ENCODE data around the gene NARS2. TPM values are rescaled to one million over a fixed set of nuclear protein-coding genes. Genes with fewer than 3 reads are reported as not detected.
"Not testable (repeated sequence)": the region's sequence is repeated elsewhere in the genome, so short reads cannot be mapped to it uniquely, and the experiment has no call there.

Gene NARS2
- total and polyA plus RNA-seq, 2 donors (not counting 1 experiment from before 2014, with no cell fraction given): 9.7 to 14.6 TPM

DNA sequence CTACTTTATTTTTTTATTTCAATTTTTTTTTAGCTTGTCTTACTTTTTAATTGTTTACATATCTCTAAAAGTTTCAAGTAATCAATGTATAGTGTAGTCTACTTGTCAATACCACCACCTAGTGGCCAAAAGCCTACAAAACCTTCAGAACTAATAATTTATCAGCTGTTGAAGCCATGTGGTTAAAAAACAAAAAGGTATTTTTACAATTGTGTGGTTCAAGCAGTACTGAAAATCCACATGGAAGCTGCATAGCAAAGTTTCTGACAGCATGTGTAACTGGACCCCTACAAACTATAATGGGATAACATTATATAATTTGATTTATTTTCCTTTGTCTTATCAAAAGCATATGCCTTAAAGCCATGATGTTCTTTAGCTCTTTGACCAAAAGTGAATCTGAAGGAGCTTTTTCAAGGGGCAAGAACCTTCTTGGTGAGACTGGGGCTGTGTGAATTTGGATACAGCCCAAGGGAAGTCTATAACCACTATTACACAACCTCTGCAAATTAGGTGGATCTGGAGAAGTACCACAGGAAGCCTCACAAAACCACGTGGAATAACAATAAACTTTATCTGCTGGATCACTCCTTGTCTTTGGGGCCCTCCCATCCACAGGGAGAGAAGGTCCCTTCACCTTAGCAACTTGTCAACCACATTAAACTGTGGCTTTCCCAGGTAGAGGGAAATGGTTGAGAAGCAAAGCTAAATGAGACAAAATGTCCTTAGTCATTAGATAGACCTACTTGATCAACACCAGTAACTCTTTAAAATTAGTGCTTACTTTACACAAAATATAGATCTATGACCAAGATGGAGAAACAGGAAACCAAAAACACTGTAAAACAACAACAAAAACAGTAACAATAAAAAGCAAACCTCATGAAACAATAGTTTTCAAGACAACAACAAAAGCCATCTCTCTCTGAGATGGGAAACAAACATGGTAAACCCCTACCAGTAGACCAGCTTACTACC, 9.9 kb downstream of the NARS2 start:
- Histone ChIP-seq H2AFZ (ENCODE audit: insufficient read depth, low read depth, low read length, poor library complexity, severe bottlenecking) (no peak overlapping the region), H4K20me1 (ENCODE audit: control insufficient read depth, insufficient read depth, low read length, poor library complexity, severe bottlenecking) (peaks cover 4% of the 10 kb centered on the region), H3K36me3 (replicated peaks in 1 of 2; ENCODE audit: control extremely low read depth in 1 of 2, control insufficient read depth in 1 of 2, extremely low read depth in 1 of 2, insufficient read depth in 2 of 2, low read length in 1 of 2) (peaks cover 2 to 32% of the 10 kb centered on the region in 2 experiments), H3K4me1 (ENCODE audit: control insufficient read depth in 2 of 2, insufficient read depth in 2 of 2, low read length in 2 of 2) (peaks cover 17% of the 10 kb centered on the region in 2 donors), H3K9me3 (ENCODE audit: control extremely low read depth in 1 of 3, control insufficient read depth in 2 of 3, insufficient read depth in 1 of 3, low read length in 2 of 3) (no peaks in the 10 kb centered on the region), H3K79me2 (ENCODE audit: control insufficient read depth, insufficient read depth, low read length) (peaks cover 38% of the 10 kb centered on the region), H3K4me2 (replicated peaks; ENCODE audit: low read depth, low read length, poor library complexity, severe bottlenecking) (no peak overlapping the region), H3K4me3 (ENCODE audit: control extremely low read depth in 1 of 5, extremely low read depth in 1 of 5, insufficient read depth in 1 of 5, low read depth in 2 of 5, low read length in 4 of 5) (no peak overlapping the region), H3K27me3 (replicated peaks in 1 of 4; ENCODE audit: control extremely low read depth in 1 of 4, control insufficient read depth in 3 of 4, insufficient read depth in 4 of 4, low read length in 3 of 4) (no peaks in the 10 kb centered on the region), H3K9ac (ENCODE audit: low read length) (no peak overlapping the region), H3K27ac (ENCODE audit: low read length in 2 of 2) (no peak overlapping the region)
- ATAC-seq (ENCODE audit: low read depth) (peak; percentile 65), DNase-seq (peak; percentile 80)
- Mint-ChIP-seq H3K4me1 (peaks cover 28% of the 10 kb centered on the region), H3K27ac (no peak overlapping the region), H3K9me3 (ENCODE audit: insufficient read depth) (no peaks in the 10 kb centered on the region), H3K4me3 (no peak overlapping the region), H3K27me3 (no peaks in the 10 kb centered on the region)
- POLR2A ChIA-PET: interaction anchor here (0.6 to 2.0 kb wide), 4 partner anchors 10 to 337 kb away, joined by 3 to 10 read pairs (median 3); partner anchors contain the start of gene NARS2
- no CpG with 5 or more reads among the region's 1 CpG for WGBS (ENCODE audit: insufficient coverage)
- CTCF ChIA-PET: interaction anchor here (0.6 to 5.1 kb wide), 71 partner anchors 9 to 570 kb away, joined by 3 to 180 read pairs (median 5); partner anchors contain the start of genes ALG8, GAB2, INTS4 and KCTD21
- TF ChIP-seq CTCF (IDR thresholded peaks at IDR 0.05) (peak; percentile 84), EZH2 (IDR thresholded peaks at IDR 0.05; ENCODE audit: borderline replicate concordance, insufficient read depth, low read depth, low read length, poor library complexity, severe bottlenecking) (no peak)
- intact Hi-C loops (cut with micrococcal nuclease): loop anchor here (1.0 kb wide), 4 partner anchors 10 to 518 kb away; partner anchors contain the start of gene NARS2

DNA sequence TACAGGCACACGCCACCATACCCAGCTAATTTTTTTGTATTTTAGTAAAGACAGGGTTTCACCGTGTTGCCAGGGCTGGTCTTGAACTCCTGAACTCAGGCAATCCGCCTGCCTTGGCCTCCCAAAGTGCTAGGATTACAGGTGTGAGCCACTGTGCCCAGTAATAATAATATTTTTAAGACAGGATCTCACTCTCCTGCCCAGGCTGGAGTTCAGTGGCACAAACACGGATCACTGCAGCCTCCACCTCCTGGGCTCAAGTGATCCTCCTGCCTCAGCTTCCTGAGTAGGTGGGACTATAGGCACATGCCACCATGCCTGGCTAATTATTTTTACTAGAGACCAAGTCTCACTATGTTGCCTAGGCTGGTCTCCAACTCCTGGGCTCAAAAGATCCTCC, 10.6 kb downstream of the NARS2 start:
- POLR2A ChIA-PET: interaction anchor here (0.7 to 2.0 kb wide), 4 partner anchors 11 to 336 kb away, joined by 3 to 10 read pairs (median 4); partner anchors contain the start of gene NARS2
- H4K20me1 ChIP-seq (ENCODE audit: control insufficient read depth, insufficient read depth, low read length, poor library complexity, severe bottlenecking); H3K27me3 Mint-ChIP-seq; H3K9me3 Mint-ChIP-seq (ENCODE audit: insufficient read depth); H3K9me3 ChIP-seq (ENCODE audit: control extremely low read depth in 1 of 3, control insufficient read depth in 2 of 3, insufficient read depth in 1 of 3, low read length in 2 of 3); H3K9ac ChIP-seq (ENCODE audit: low read length); H2AFZ ChIP-seq (ENCODE audit: insufficient read depth, low read depth, low read length, poor library complexity, severe bottlenecking); H3K4me2 ChIP-seq (replicated peaks; ENCODE audit: low read depth, low read length, poor library complexity, severe bottlenecking); H3K4me3 Mint-ChIP-seq; DNase-seq; H3K27ac ChIP-seq (ENCODE audit: low read length in 2 of 2); H3K4me3 ChIP-seq (ENCODE audit: control extremely low read depth in 1 of 5, extremely low read depth in 1 of 5, insufficient read depth in 1 of 5, low read depth in 2 of 5, low read length in 4 of 5); H3K27me3 ChIP-seq (replicated peaks in 1 of 4; ENCODE audit: control extremely low read depth in 1 of 4, control insufficient read depth in 3 of 4, insufficient read depth in 4 of 4, low read length in 3 of 4); H3K27ac Mint-ChIP-seq; ATAC-seq (ENCODE audit: low read depth): not testable (repeated sequence)
- H3K36me3 ChIP-seq (replicated peaks in 1 of 2; ENCODE audit: control extremely low read depth in 1 of 2, control insufficient read depth in 1 of 2, extremely low read depth in 1 of 2, insufficient read depth in 2 of 2, low read length in 1 of 2): peaks cover 3 to 32% of the 10 kb centered on the region in 2 experiments
- peaks cover 36% of the 10 kb centered on the region for H3K79me2 ChIP-seq (ENCODE audit: control insufficient read depth, insufficient read depth, low read length)
- CTCF ChIA-PET: interaction anchor here (0.6 to 5.1 kb wide), 57 partner anchors 10 to 567 kb away, joined by 3 to 180 read pairs (median 5); partner anchors contain the start of genes ALG8, GAB2, KCTD21 and NARS2
- peaks cover 28% of the 10 kb centered on the region for H3K4me1 Mint-ChIP-seq
- H3K4me1 ChIP-seq (ENCODE audit: control insufficient read depth in 2 of 2, insufficient read depth in 2 of 2, low read length in 2 of 2): peaks cover 17% of the 10 kb centered on the region in 2 donors
- intact Hi-C loops (cut with micrococcal nuclease): loop anchor here (1.0 kb wide), 4 partner anchors 10 to 518 kb away; partner anchors contain the start of gene NARS2
- 100% methylated on average over 1 of the region's 4 CpGs for WGBS (ENCODE audit: insufficient coverage)

- H3K9ac ChIP-seq (ENCODE audit: low read length); H2AFZ ChIP-seq (ENCODE audit: insufficient read depth, low read depth, low read length, poor library complexity, severe bottlenecking); H3K9me3 ChIP-seq (ENCODE audit: control extremely low read depth in 1 of 3, control insufficient read depth in 2 of 3, insufficient read depth in 1 of 3, low read length in 2 of 3); H3K27ac ChIP-seq (ENCODE audit: low read length in 2 of 2); intact Hi-C loops (cut with micrococcal nuclease); H3K9me3 Mint-ChIP-seq (ENCODE audit: insufficient read depth); H3K27ac Mint-ChIP-seq; H3K27me3 ChIP-seq (replicated peaks in 1 of 4; ENCODE audit: control extremely low read depth in 1 of 4, control insufficient read depth in 3 of 4, insufficient read depth in 4 of 4, low read length in 3 of 4); H3K4me2 ChIP-seq (replicated peaks; ENCODE audit: low read depth, low read length, poor library complexity, severe bottlenecking); H3K27me3 Mint-ChIP-seq; H4K20me1 ChIP-seq (ENCODE audit: control insufficient read depth, insufficient read depth, low read length, poor library complexity, severe bottlenecking); H3K4me3 Mint-ChIP-seq; ATAC-seq (ENCODE audit: low read depth); H3K4me3 ChIP-seq (ENCODE audit: control extremely low read depth in 1 of 5, extremely low read depth in 1 of 5, insufficient read depth in 1 of 5, low read depth in 2 of 5, low read length in 4 of 5); DNase-seq: not testable (repeated sequence)
- peaks cover 36% of the 10 kb centered on the region for H3K79me2 ChIP-seq (ENCODE audit: control insufficient read depth, insufficient read depth, low read length)
- H3K4me1 Mint-ChIP-seq: peaks cover 28% of the 10 kb centered on the region
- 98% methylated on average over 10 of the region's 12 CpGs for WGBS (ENCODE audit: insufficient coverage)
- H3K36me3 ChIP-seq (replicated peaks in 1 of 2; ENCODE audit: control extremely low read depth in 1 of 2, control insufficient read depth in 1 of 2, extremely low read depth in 1 of 2, insufficient read depth in 2 of 2, low read length in 1 of 2): peaks cover 3 to 34% of the 10 kb centered on the region in 2 experiments
- ChIA-PET POLR2A (interaction anchor here (2.0 kb wide), 1 partner anchor 335 kb away, joined by 10 read pairs; no protein-coding TSS in a partner anchor), CTCF (interaction anchor here (0.9 to 5.1 kb wide), 15 partner anchors 9 to 566 kb away, joined by 3 to 180 read pairs (median 8); partner anchors contain the start of genes GAB2 and NDUFC2)
- H3K4me1 ChIP-seq (ENCODE audit: control insufficient read depth in 2 of 2, insufficient read depth in 2 of 2, low read length in 2 of 2): peaks cover 17% of the 10 kb centered on the region in 2 donors
Observed at GRCh38 chr11:78563090-78563489, 11.6 kb downstream of the NARS2 start.

Measured in B cell (primary cell).